WTC11 (cell line): ENCODE data around the gene NPW. TPM values are rescaled to one million over a fixed set of nuclear protein-coding genes. Genes with fewer than 3 reads are reported as not detected.
A peak's percentile ranks its signal among the peaks of the same experiment; 100 is the strongest.

Experiments
- ATAC-seq: fragments of 200-7000 bp; cut with Tn5 transposase; 2 replicates; pipeline ENCODE4 v1.10.0; 2021; ENCODE audit warnings: mild to moderate bottlenecking, moderate library complexity
- CTCF ChIA-PET: fragments of 300-600 bp; sonication (Branson Sonifier 250); formaldehyde crosslinking; loops from one replicate; lab custom pipeline; 2021; ENCODE audit warnings: antibody characterized with exemption; lab: Charles Lee
- POLR2A ChIA-PET: fragments of 350-600 bp; sonication (Branson Sonifier 250); formaldehyde crosslinking; loops from one replicate; lab custom pipeline; 2021; ENCODE audit warnings: antibody characterized with exemption; lab: Charles Lee
- DNase-seq: peaks from one replicate; pipeline ENCODE4 v3.0.0; 2021; ENCODE audit warnings: low spot score
- H3K27ac Mint-ChIP-seq: 2 replicates; pipeline ENCODE4 v1.8.0; 2021; ENCODE audit warnings: mixed read lengths
- H3K27me3 Mint-ChIP-seq: 2 replicates; pipeline ENCODE4 v1.8.0; 2021; ENCODE audit warnings: low read depth, mild to moderate bottlenecking, moderate library complexity, mixed read lengths
- H3K36me3 Mint-ChIP-seq: 2 replicates; pipeline ENCODE4 v1.8.0; 2021; ENCODE audit warnings: mixed read lengths
- H3K4me1 Mint-ChIP-seq: 2 replicates; pipeline ENCODE4 v1.8.0; 2022; ENCODE audit warnings: mixed read lengths
- H3K4me3 Mint-ChIP-seq: 2 replicates; pipeline ENCODE4 v1.8.0; 2021; ENCODE audit warnings: mild to moderate bottlenecking, moderate library complexity, mixed read lengths
- H3K9me3 Mint-ChIP-seq: 2 replicates; pipeline ENCODE4 v1.8.0; 2021; ENCODE audit warnings: mixed read lengths
- ARID4B ChIP-seq: sonication (generic); formaldehyde crosslinking; IDR thresholded peaks from 2 replicates; pipeline ENCODE4 v1.8.0; 2023; ENCODE audit warnings: missing genetic modification reagents, mild to moderate bottlenecking, borderline replicate concordance
- CBFB ChIP-seq: sonication (generic); formaldehyde crosslinking; IDR thresholded peaks from 2 replicates; pipeline ENCODE4 v1.8.1; 2022; ENCODE audit warnings: mild to moderate bottlenecking, low read depth, missing genetic modification reagents
- ETV6 ChIP-seq: sonication (generic); formaldehyde crosslinking; IDR thresholded peaks from 2 replicates; pipeline ENCODE4 v1.8.1; 2022; ENCODE audit warnings: mild to moderate bottlenecking, missing genetic modification reagents
- FOXP1 ChIP-seq: sonication (generic); formaldehyde crosslinking; IDR thresholded peaks from 2 replicates; pipeline ENCODE4 v1.8.0; 2022; ENCODE audit warnings: missing genetic modification reagents, mild to moderate bottlenecking, moderate library complexity, borderline replicate concordance
- MYBL2 ChIP-seq: sonication (generic); formaldehyde crosslinking; IDR thresholded peaks from 2 replicates; pipeline ENCODE4 v1.8.1; 2023; ENCODE audit warnings: mild to moderate bottlenecking, moderate library complexity, missing genetic modification reagents
- NR1H2 ChIP-seq: sonication (generic); formaldehyde crosslinking; IDR thresholded peaks from 2 replicates; pipeline ENCODE4 v1.9.0; 2021; ENCODE audit warnings: mild to moderate bottlenecking, moderate library complexity, missing genetic modification reagents
- RELA ChIP-seq: sonication (generic); formaldehyde crosslinking; IDR thresholded peaks from 2 replicates; pipeline ENCODE4 v1.8.1; 2022; ENCODE audit warnings: missing genetic modification reagents, mild to moderate bottlenecking, borderline replicate concordance
- STAT6 ChIP-seq: sonication (generic); formaldehyde crosslinking; conservative IDR thresholded peaks from 2 replicates; pipeline ENCODE4 v1.8.1; 2023; ENCODE audit warnings: mild to moderate bottlenecking, low read depth, missing genetic modification reagents, moderate library complexity
- TEAD4 ChIP-seq: sonication (generic); formaldehyde crosslinking; IDR thresholded peaks from 2 replicates; pipeline ENCODE4 v1.8.0; 2022; ENCODE audit warnings: mild to moderate bottlenecking, missing genetic modification reagents
- ZBTB43 ChIP-seq: sonication (generic); formaldehyde crosslinking; IDR thresholded peaks from 2 replicates; pipeline ENCODE4 v1.8.1; 2023; ENCODE audit warnings: mild to moderate bottlenecking, missing genetic modification reagents
- ZNF281 ChIP-seq: sonication (generic); formaldehyde crosslinking; IDR thresholded peaks from 2 replicates; pipeline ENCODE4 v1.8.0; 2023; ENCODE audit warnings: mild to moderate bottlenecking, missing genetic modification reagents
- ZNF416 ChIP-seq: fragments of 250-450 bp; sonication (Bioruptor Pico); IDR thresholded peaks from 2 replicates; pipeline ENCODE4 v1.9.0; 2021; ENCODE audit warnings: mild to moderate bottlenecking, inconsistent platforms
- total RNA-seq: library from RNA; stranded (reverse); gene quantifications from 3 replicates; pipeline ENCODE4 v1.2.3, GENCODE V29; 2021

NPW gene
- total RNA-seq, 1 experiment from 2014 or later: 15.2 TPM

GRCh38 chr16:1977875-1978268, 41.7 kb upstream of the NPW start:
- Mint-ChIP-seq H3K4me3 (no peak overlapping the region), H3K27ac (no peak overlapping the region), H3K9me3 (no peaks in the 10 kb centered on the region), H3K27me3 (peaks cover 33% of the 10 kb centered on the region), H3K4me1 (peaks cover 16% of the 10 kb centered on the region), H3K36me3 (peaks cover 10% of the 10 kb centered on the region)
- DNase-seq (no peak), ATAC-seq (no peak)
- CTCF ChIA-PET: interaction anchor here (1.5 kb wide), 1 partner anchor 26 kb away, joined by 3 read pairs; no protein-coding TSS in a partner anchor
- POLR2A ChIA-PET: interaction anchor here (1.2 to 1.6 kb wide), 2 partner anchors 13 to 14 kb away, joined by 3 to 7 read pairs; partner anchors contain the start of gene RPS2
- TF ChIP-seq TEAD4: no peak
- TF ChIP-seq STAT6 (CRISPR knock-in tag): no peak
- TF ChIP-seq FOXP1 (CRISPR knock-in tag): no peak

GRCh38 chr16:1978476-1979120, 41.0 kb upstream of the NPW start:
- Mint-ChIP-seq H3K4me1 (peaks cover 19% of the 10 kb centered on the region), H3K27ac (no peak overlapping the region), H3K27me3 (peaks cover 39% of the 10 kb centered on the region), H3K9me3 (no peaks in the 10 kb centered on the region), H3K36me3 (peaks cover 10% of the 10 kb centered on the region), H3K4me3 (peak overlapping the region; percentile 42)
- TF ChIP-seq MYBL2 (0 out of 2 replicates have a peak, but pooled peaks have one; percentile 2), ZNF281 (CRISPR knock-in tag) (peak; percentile 13; the same call in 1 of the 2 replicates), ARID4B (CRISPR knock-in tag) (peak; percentile 46; the same call in 1 of the 2 replicates), ZNF416 (CRISPR knock-in tag) (no peak)
- DNase-seq: peak; percentile 45
- ChIA-PET POLR2A (interaction anchor here (1.1 to 1.6 kb wide), 3 partner anchors 13 to 35 kb away, joined by 3 to 7 read pairs (median 3); partner anchors contain the start of genes MSRB1 and RPS2), CTCF (interaction anchor here (1.1 to 4.4 kb wide), 6 partner anchors 14 to 196 kb away, joined by 3 to 19 read pairs (median 4); partner anchors contain the start of genes NUBP2, SPSB3 and TRAF7)
- peak; percentile 4 for ATAC-seq

- peaks cover 39% of the 10 kb centered on the region for H3K27me3 Mint-ChIP-seq
- peaks cover 10% of the 10 kb centered on the region for H3K36me3 Mint-ChIP-seq
- DNase-seq (peak; percentile 74), ATAC-seq (peak; percentile 31)
- peaks cover 19% of the 10 kb centered on the region for H3K4me1 Mint-ChIP-seq
- no peak overlapping the region for H3K27ac Mint-ChIP-seq
- H3K4me3 Mint-ChIP-seq: peak overlapping the region; percentile 64
- no peaks in the 10 kb centered on the region for H3K9me3 Mint-ChIP-seq
- POLR2A ChIA-PET: interaction anchor here (1.0 to 3.0 kb wide), 6 partner anchors 15 to 112 kb away, joined by 3 to 20 read pairs (median 4); partner anchors contain the start of genes MSRB1 and RPS2
- CTCF ChIA-PET: interaction anchor here (1.0 to 4.4 kb wide), 9 partner anchors 13 to 197 kb away, joined by 3 to 19 read pairs (median 4); partner anchors contain the start of genes NUBP2, RPS2, SPSB3 and TRAF7
- TF ChIP-seq ZNF281 (CRISPR knock-in tag): no peak
- TF ChIP-seq ETV6 (CRISPR knock-in tag): 0 out of 2 replicates have a peak, but pooled peaks have one; percentile 65
- TF ChIP-seq ZBTB43 (CRISPR knock-in tag): peak; percentile 56; the same call in 1 of the 2 replicates
- no peak for TF ChIP-seq NR1H2
- TF ChIP-seq CBFB (CRISPR knock-in tag): peak; percentile 81; the same call in 1 of the 2 replicates
- TF ChIP-seq RELA (CRISPR knock-in tag): peak; percentile 28; the same call in 1 of the 2 replicates
- TF ChIP-seq MYBL2: 0 out of 2 replicates have a peak, but pooled peaks have one; percentile 55
Observed at GRCh38 chr16:1979271-1980029, 40.1 kb upstream of the NPW start.
